SK-N-SH (cell line): ENCODE measurements around the gene TGFBRAP1. TPM values are rescaled to one million over a fixed set of nuclear protein-coding genes. Genes with fewer than 3 reads are reported as not detected.

Experiments
- CTCF ChIA-PET: fragments of 300-600, 350-600 bp; formaldehyde crosslinking; extraction: SDS; loops from one replicate; lab custom pipeline; 2021; lab: Yijun Ruan, JAX
- POLR2A ChIA-PET: fragments of 350-600 bp; sonication (Branson Sonifier 250); formaldehyde crosslinking; extraction: SDS; loops from one replicate; lab custom pipeline; 2020; ENCODE audit warnings: antibody characterized with exemption, inconsistent platforms; lab: Yijun Ruan, JAX
- DNase-seq: peaks from one replicate; pipeline ENCODE4 v3.0.0; 2012
- H2AFZ ChIP-seq: fragments of 200-600 bp; sonication (generic); 2 replicates; pipeline ENCODE4 v1.8.1; 2016; ENCODE audit warnings: antibody characterized with exemption, mild to moderate bottlenecking, low read depth
- H3F3A ChIP-seq: fragments of 200-600 bp; sonication (generic); replicated peaks from 2 replicates; pipeline ENCODE3; 2016; ENCODE audit warnings: antibody characterized with exemption, mild to moderate bottlenecking; ENCODE audit not compliant: insufficient read depth
- H3K27ac ChIP-seq, 2 experiments: fragments of 200-500 bp in 1 of 2; fragments of 200-600 bp in 1 of 2; sonication (Bioruptor generic) in 1 of 2; sonication (generic), shearing (Covaris generic) in 1 of 2; 2 replicates each; pipeline versions ENCODE4 v1.5.1 to v1.6.1; 2014 to 2016; ENCODE audit warnings: low read depth in 2 of 2, inconsistent platforms in 1 of 2, low read length in 1 of 2, mild to moderate bottlenecking in 1 of 2, mixed read lengths in 1 of 2
- H3K27me3 ChIP-seq: fragments of 200-600 bp; sonication (generic), shearing (Covaris generic); 2 replicates; pipeline ENCODE4 v1.6.1; 2016; ENCODE audit warnings: mixed run types; ENCODE audit not compliant: insufficient read depth
- H3K36me3 ChIP-seq, 2 experiments: fragments of 200-500 bp in 1 of 2; fragments of 200-600 bp in 1 of 2; sonication (Bioruptor generic) in 1 of 2; sonication (generic) in 1 of 2; replicated peaks in 1 of 2; 2 replicates each; pipeline versions ENCODE3 to v1.5.1; 2014 to 2016; ENCODE audit warnings: low read length in 1 of 2, mild to moderate bottlenecking in 1 of 2; ENCODE audit not compliant: insufficient read depth in 2 of 2, control insufficient read depth in 1 of 2
- H3K4me1 ChIP-seq, 2 experiments: fragments of 200-500 bp in 1 of 2; fragments of 200-600 bp in 1 of 2; sonication (Bioruptor generic) in 1 of 2; sonication (generic), shearing (Covaris generic) in 1 of 2; 2 replicates each; pipeline versions ENCODE4 v1.5.1 to v1.6.1; 2014 to 2016; ENCODE audit warnings: low read depth in 1 of 2, low read length in 1 of 2, mixed run types in 1 of 2; ENCODE audit not compliant: insufficient read depth in 2 of 2, control insufficient read depth in 1 of 2
- H3K4me2 ChIP-seq: fragments of 200-600 bp; sonication (generic), shearing (Covaris generic); 2 replicates; pipeline ENCODE4 v1.6.1; 2017; ENCODE audit warnings: mixed run types
- H3K4me3 ChIP-seq, 2 experiments: fragments of 200-500 bp in 1 of 2; fragments of 200-600 bp in 1 of 2; sonication (Bioruptor generic) in 1 of 2; sonication (generic), shearing (Covaris generic) in 1 of 2; 2 replicates each; pipeline versions ENCODE4 v1.5.1 to v1.8.1; 2014 to 2016; ENCODE audit warnings: low read depth in 2 of 2, inconsistent platforms in 1 of 2, low read length in 1 of 2, mild to moderate bottlenecking in 1 of 2, mixed read lengths in 1 of 2, moderate library complexity in 1 of 2
- H3K79me2 ChIP-seq: fragments of 200-600 bp; sonication (generic); 2 replicates; pipeline ENCODE4 v1.8.1; 2017; ENCODE audit warnings: mild to moderate bottlenecking; ENCODE audit not compliant: insufficient read depth
- H3K9ac ChIP-seq: fragments of 200-600 bp; sonication (generic); 2 replicates; pipeline ENCODE4 v1.6.1; 2017; ENCODE audit warnings: mixed run types
- H3K9me2 ChIP-seq: fragments of 200-600 bp; sonication (generic); 2 replicates; pipeline ENCODE4 v1.6.1; 2017; ENCODE audit warnings: mixed run types
- H3K9me3 ChIP-seq: fragments of 200-600 bp; sonication (generic); 2 replicates; pipeline ENCODE4 v1.6.1; 2017; ENCODE audit warnings: mixed run types, mild to moderate bottlenecking, moderate library complexity
- H4K20me1 ChIP-seq: fragments of 200-600 bp; sonication (generic); 2 replicates; pipeline ENCODE4 v1.6.1; 2017; ENCODE audit warnings: mild to moderate bottlenecking, mixed run types; ENCODE audit not compliant: insufficient read depth
- CHD2 ChIP-seq: fragments of 150-350 bp; IDR thresholded peaks from 2 replicates; pipeline ENCODE4 v1.6.1; 2018; ENCODE audit warnings: low read length; ENCODE audit not compliant: partially characterized antibody
- CTCF ChIP-seq: fragments of 200-600 bp; sonication (generic); IDR thresholded peaks from 2 replicates; pipeline ENCODE4 v1.6.1; 2017; ENCODE audit warnings: antibody characterized with exemption, mild to moderate bottlenecking, moderate library complexity
- EZH2phosphoT487 ChIP-seq: fragments of 200-600 bp; sonication (generic); IDR thresholded peaks from 2 replicates; pipeline ENCODE4 v1.6.1; 2017; ENCODE audit warnings: low read depth, mixed run types, mild to moderate bottlenecking, antibody characterized with exemption, moderate library complexity, borderline replicate concordance
- FOXM1 ChIP-seq: IDR thresholded peaks from 2 replicates; pipeline ENCODE4 v1.4.0; 2012; ENCODE audit warnings: low read depth, mild to moderate bottlenecking
- GATA2 ChIP-seq: sonication (generic); formaldehyde crosslinking; IDR thresholded peaks from 2 replicates; pipeline ENCODE4 v1.5.0; 2020; ENCODE audit warnings: mild to moderate bottlenecking, missing genetic modification reagents
- MXI1 ChIP-seq: IDR thresholded peaks from 2 replicates; pipeline ENCODE4 v1.6.1; 2012; ENCODE audit warnings: mild to moderate bottlenecking, low read depth, low read length, improper control_type of control experiment
- NFIC ChIP-seq: IDR thresholded peaks from 2 replicates; pipeline ENCODE4 v1.4.0; 2012; ENCODE audit warnings: borderline replicate concordance
- RAD21 ChIP-seq: IDR thresholded peaks from 2 replicates; pipeline ENCODE4 v1.6.1; 2012; ENCODE audit warnings: mild to moderate bottlenecking, low read length
- RCOR1 ChIP-seq: fragments of 150-350 bp; IDR thresholded peaks from 2 replicates; pipeline ENCODE4 v1.6.1; 2017; ENCODE audit warnings: antibody characterized with exemption, low read length
- RXRA ChIP-seq: IDR thresholded peaks from 2 replicates; pipeline ENCODE4 v1.4.0; 2012; ENCODE audit warnings: low read depth, mild to moderate bottlenecking, borderline replicate concordance
- SIN3A ChIP-seq: IDR thresholded peaks from 2 replicates; pipeline ENCODE4 v1.6.1; 2012; ENCODE audit warnings: low read depth, mild to moderate bottlenecking, low read length, moderate library complexity, borderline replicate concordance
- TAF1 ChIP-seq: IDR thresholded peaks from 2 replicates; pipeline ENCODE4 v1.6.1; 2012; ENCODE audit warnings: low read depth, mild to moderate bottlenecking, low read length, moderate library complexity, borderline replicate concordance
- YY1 ChIP-seq: IDR thresholded peaks from 2 replicates; pipeline ENCODE4 v1.4.0; 2012; ENCODE audit warnings: low read depth, mild to moderate bottlenecking
- WGBS: methylation state at CpG from one replicate; pipeline ENCODE4 v1.1.6; 2017; ENCODE audit warnings: low lambda C conversion rate; 5-methylcytosine and 5-hydroxymethylcytosine counted together
- polyA plus RNA-seq, 3 experiments: library from polyadenylated mRNA; depleted of rRNA; stranded (reverse); fragments of >200 nt; gene quantifications; 2 replicates each; pipeline ENCODE4 v1.2.3, GENCODE V29; 2012
- TF ChIP-seq, protein P1 (sequence below): IDR thresholded peaks from 2 replicates; pipeline ENCODE4; 2012
- TF ChIP-seq, protein P2 (sequence below): IDR thresholded peaks from 2 replicates; pipeline ENCODE4 v1.4.0; 2012; ENCODE audit warnings: low read depth, borderline replicate concordance
- TF ChIP-seq, protein P3 (sequence below): IDR thresholded peaks from 2 replicates; pipeline ENCODE4 v1.4.0; 2012; ENCODE audit warnings: low read depth, borderline replicate concordance

The TGFBRAP1 gene
- polyA plus RNA-seq, 1 of the 3 experiments (the other 2 are of a cell fraction) = 5.7 TPM

- ChIA-PET POLR2A (no interaction called here), CTCF (interaction anchor here (0.8 to 2.9 kb wide), 5 partner anchors 12 to 150 kb away, joined by 3 to 16 read pairs (median 4); partner anchors contain the start of gene FHL2)
- peaks cover 42% of the 10 kb centered on the region; the same call in 1 of the 2 replicates for H3K79me2 ChIP-seq
- H3K4me2 ChIP-seq = no peak overlapping the region
- WGBS = 92% methylated on average over 4 of the region's 4 CpGs
- H3F3A ChIP-seq = peaks cover 8% of the 10 kb centered on the region
- no peak for DNase-seq
- TF ChIP-seq NFIC (no peak), RAD21 (no peak), CTCF (no peak), RXRA (no peak)
- TF ChIP-seq, protein P1, sequence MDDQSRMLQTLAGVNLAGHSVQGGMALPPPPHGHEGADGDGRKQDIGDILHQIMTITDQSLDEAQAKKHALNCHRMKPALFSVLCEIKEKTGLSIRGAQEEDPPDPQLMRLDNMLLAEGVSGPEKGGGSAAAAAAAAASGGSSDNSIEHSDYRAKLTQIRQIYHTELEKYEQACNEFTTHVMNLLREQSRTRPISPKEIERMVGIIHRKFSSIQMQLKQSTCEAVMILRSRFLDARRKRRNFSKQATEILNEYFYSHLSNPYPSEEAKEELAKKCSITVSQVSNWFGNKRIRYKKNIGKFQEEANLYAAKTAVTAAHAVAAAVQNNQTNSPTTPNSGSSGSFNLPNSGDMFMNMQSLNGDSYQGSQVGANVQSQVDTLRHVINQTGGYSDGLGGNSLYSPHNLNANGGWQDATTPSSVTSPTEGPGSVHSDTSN = no peak
- H3K27me3 ChIP-seq = no peaks in the 10 kb centered on the region
- H3K9ac ChIP-seq = no peak overlapping the region
- H3K9me2 ChIP-seq = no peaks in the 10 kb centered on the region
- H3K4me3 ChIP-seq = no peak overlapping the region
- H3K36me3 ChIP-seq = peaks cover 0 to 50% of the 10 kb centered on the region in 2 experiments
- H4K20me1 ChIP-seq = 0 out of 2 replicates have a peak, but pooled peaks cover 5% of the 10 kb centered on the region
- H2AFZ ChIP-seq = no peak overlapping the region
- H3K27ac ChIP-seq = no peak overlapping the region
- peaks cover 2 to 4% of the 10 kb centered on the region in 2 experiments; a peak in 1 of 4 replicates for H3K4me1 ChIP-seq
- H3K9me3 ChIP-seq = no peaks in the 10 kb centered on the region
Measured at GRCh38 chr2:105371810-105372209, 42.3 kb upstream of the TGFBRAP1 start.

DNA sequence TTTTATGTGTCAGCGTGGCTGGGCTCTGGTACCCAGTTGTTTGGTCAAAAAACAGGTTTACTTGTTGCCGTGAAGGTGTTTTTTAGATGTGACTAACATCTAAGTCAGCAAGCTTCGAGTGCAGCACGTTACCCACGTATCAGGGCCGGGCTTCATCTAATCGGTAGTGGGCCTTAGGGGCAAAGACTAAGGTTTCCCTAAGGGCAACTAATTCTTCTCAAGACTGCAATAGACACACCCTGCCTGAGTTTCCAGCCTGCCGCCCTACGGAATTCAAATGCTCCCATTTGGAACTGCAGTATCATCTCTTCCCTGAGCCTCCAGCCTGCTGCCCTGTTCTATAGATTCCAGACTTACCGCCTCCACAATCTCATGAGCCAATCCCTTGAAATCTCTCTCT is 41.6 kb upstream of the TGFBRAP1 start:
- 92% methylated on average over 10 of the region's 10 CpGs for whole genome bisulfite sequencing
- Histone ChIP-seq H3K9me3 (no peaks in the 10 kb centered on the region), H3F3A (peaks cover 8% of the 10 kb centered on the region), H3K9me2 (no peaks in the 10 kb centered on the region), H2AFZ (no peak overlapping the region), H3K27me3 (no peaks in the 10 kb centered on the region), H3K36me3 (peaks cover 0 to 50% of the 10 kb centered on the region in 2 experiments), H3K79me2 (peaks cover 42% of the 10 kb centered on the region; the same call in 1 of the 2 replicates), H3K4me3 (no peak overlapping the region), H3K27ac (no peak overlapping the region), H3K4me2 (no peak overlapping the region), H3K9ac (no peak overlapping the region), H4K20me1 (no peaks in the 10 kb centered on the region), H3K4me1 (peaks cover 0 to 4% of the 10 kb centered on the region in 2 experiments; a peak in 1 of 4 replicates)
- CTCF ChIA-PET = interaction anchor here (1.0 to 2.9 kb wide), 6 partner anchors 9 to 151 kb away, joined by 3 to 16 read pairs (median 4); no protein-coding TSS in a partner anchor
- POLR2A ChIA-PET = no interaction called here
- no peak for DNase-seq
- TF ChIP-seq RAD21 = no peak
- TF ChIP-seq, protein P2, sequence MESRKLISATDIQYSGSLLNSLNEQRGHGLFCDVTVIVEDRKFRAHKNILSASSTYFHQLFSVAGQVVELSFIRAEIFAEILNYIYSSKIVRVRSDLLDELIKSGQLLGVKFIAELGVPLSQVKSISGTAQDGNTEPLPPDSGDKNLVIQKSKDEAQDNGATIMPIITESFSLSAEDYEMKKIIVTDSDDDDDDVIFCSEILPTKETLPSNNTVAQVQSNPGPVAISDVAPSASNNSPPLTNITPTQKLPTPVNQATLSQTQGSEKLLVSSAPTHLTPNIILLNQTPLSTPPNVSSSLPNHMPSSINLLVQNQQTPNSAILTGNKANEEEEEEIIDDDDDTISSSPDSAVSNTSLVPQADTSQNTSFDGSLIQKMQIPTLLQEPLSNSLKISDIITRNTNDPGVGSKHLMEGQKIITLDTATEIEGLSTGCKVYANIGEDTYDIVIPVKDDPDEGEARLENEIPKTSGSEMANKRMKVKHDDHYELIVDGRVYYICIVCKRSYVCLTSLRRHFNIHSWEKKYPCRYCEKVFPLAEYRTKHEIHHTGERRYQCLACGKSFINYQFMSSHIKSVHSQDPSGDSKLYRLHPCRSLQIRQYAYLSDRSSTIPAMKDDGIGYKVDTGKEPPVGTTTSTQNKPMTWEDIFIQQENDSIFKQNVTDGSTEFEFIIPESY = no peak
- no peak for TF ChIP-seq TAF1
- no peak for TF ChIP-seq EZH2phosphoT487
- no peak for TF ChIP-seq GATA2 (CRISPR knock-in tag)
- no peak for TF ChIP-seq CHD2
- no peak for TF ChIP-seq MXI1
- TF ChIP-seq FOXM1 = no peak
- TF ChIP-seq, protein P3, sequence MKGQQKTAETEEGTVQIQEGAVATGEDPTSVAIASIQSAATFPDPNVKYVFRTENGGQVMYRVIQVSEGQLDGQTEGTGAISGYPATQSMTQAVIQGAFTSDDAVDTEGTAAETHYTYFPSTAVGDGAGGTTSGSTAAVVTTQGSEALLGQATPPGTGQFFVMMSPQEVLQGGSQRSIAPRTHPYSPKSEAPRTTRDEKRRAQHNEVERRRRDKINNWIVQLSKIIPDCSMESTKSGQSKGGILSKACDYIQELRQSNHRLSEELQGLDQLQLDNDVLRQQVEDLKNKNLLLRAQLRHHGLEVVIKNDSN = no peak
- no peak for TF ChIP-seq SIN3A
- TF ChIP-seq, protein P1 = no peak
- TF ChIP-seq YY1 = no peak
- TF ChIP-seq RCOR1 = no peak
- no peak for TF ChIP-seq CTCF
